Aorta (tissue), 4 donors: ENCODE data around the gene DMRTC1. TPM values are rescaled to one million over a fixed set of nuclear protein-coding genes. Genes with fewer than 3 reads are reported as not detected.

ENCODE experiments used
- polyA plus RNA-seq, 2 donors: library from polyadenylated mRNA; stranded (reverse); fragments of 200-250 nt; gene quantifications; one replicate each; pipeline ENCODE4 v1.2.3, GENCODE V29; 2013
- total RNA-seq, 2 donors: library from RNA; stranded (reverse); fragmentation: NEBNext Ultra II Directional; extraction: Animal tissue kit (Norgen Biotek cat#: 25700); gene quantifications; one replicate each; pipeline ENCODE4 v1.2.1, GENCODE V29; 2021
- donor health status: healthy with polysubstance abuse.
- donor health status: Bipolar disorder and iron deficiency.
- donor health status: DM: no; HTN: no; CAD: no.
- donor health status: DM: yes; HTN: yes; CAD: no.

Gene DMRTC1
- total and polyA plus RNA-seq, 4 donors = not detected

Other genes with a start within 250 kb of the DMRTC1 start
- 10 to 100 TPM in 1 of 2 donors, 1 to 10 TPM in 1; 8.1 to 10.6 TPM for gene PHKA1, start 229.5 kb downstream of the DMRTC1 start, total RNA-seq
- 10 to 100 TPM in 1 of 2 donors, 1 to 10 TPM in 1; 3.0 to 10.4 TPM for gene PHKA1, start 229.5 kb downstream of the DMRTC1 start, polyA plus RNA-seq
- under 1 TPM in 1 of 2 donors, not detected in 1; 0.63 TPM for gene DMRTC1B, start 166.9 kb downstream of the DMRTC1 start, total RNA-seq
- not detected for gene DMRTC1B, start 166.9 kb downstream of the DMRTC1 start, polyA plus RNA-seq
- not detected for gene FAM236B, start 161.2 kb downstream of the DMRTC1 start, total RNA-seq
- gene FAM236B, start 161.2 kb downstream of the DMRTC1 start, polyA plus RNA-seq = not detected
- gene FAM236D, start 135.6 kb downstream of the DMRTC1 start, total RNA-seq = not detected
- not detected for gene FAM236D, start 135.6 kb downstream of the DMRTC1 start, polyA plus RNA-seq
- not detected for gene FAM236C, start 31.2 kb downstream of the DMRTC1 start, total RNA-seq
- not detected for gene FAM236C, start 31.2 kb downstream of the DMRTC1 start, polyA plus RNA-seq
- not detected for gene FAM236A, start 5.6 kb downstream of the DMRTC1 start, total RNA-seq
- not detected for gene FAM236A, start 5.6 kb downstream of the DMRTC1 start, polyA plus RNA-seq
- not detected for gene PABPC1L2B, start 59.1 kb upstream of the DMRTC1 start, total RNA-seq
- not detected for gene PABPC1L2B, start 59.1 kb upstream of the DMRTC1 start, polyA plus RNA-seq
- gene PABPC1L2A, start 135.7 kb upstream of the DMRTC1 start, total RNA-seq = not detected
- not detected for gene PABPC1L2A, start 135.7 kb upstream of the DMRTC1 start, polyA plus RNA-seq